Mammary epithelial cell (primary cell): ENCODE data around the gene PPP1R2.

Experiments used
- EZH2 ChIP-seq: IDR thresholded peaks from 2 replicates; pipeline ENCODE4 v1.6.1; 2012; ENCODE audit warnings: low read length, inconsistent platforms, borderline replicate concordance
- TF ChIP-seq, protein P1 (sequence below), 2 donors: IDR thresholded peaks in 1 of 2; conservative IDR thresholded peaks in 1 of 2; 2 replicates each; pipeline ENCODE4 v1.5.1; 2011 to 2012; ENCODE audit warnings: inconsistent platforms in 2 of 2, low read length in 2 of 2, mild to moderate bottlenecking in 2 of 2, control low read depth in 1 of 2, low read depth in 1 of 2; ENCODE audit not compliant: insufficient read depth in 1 of 2; ENCODE audit errors: extremely low read depth in 1 of 2

- TF ChIP-seq, protein P1, sequence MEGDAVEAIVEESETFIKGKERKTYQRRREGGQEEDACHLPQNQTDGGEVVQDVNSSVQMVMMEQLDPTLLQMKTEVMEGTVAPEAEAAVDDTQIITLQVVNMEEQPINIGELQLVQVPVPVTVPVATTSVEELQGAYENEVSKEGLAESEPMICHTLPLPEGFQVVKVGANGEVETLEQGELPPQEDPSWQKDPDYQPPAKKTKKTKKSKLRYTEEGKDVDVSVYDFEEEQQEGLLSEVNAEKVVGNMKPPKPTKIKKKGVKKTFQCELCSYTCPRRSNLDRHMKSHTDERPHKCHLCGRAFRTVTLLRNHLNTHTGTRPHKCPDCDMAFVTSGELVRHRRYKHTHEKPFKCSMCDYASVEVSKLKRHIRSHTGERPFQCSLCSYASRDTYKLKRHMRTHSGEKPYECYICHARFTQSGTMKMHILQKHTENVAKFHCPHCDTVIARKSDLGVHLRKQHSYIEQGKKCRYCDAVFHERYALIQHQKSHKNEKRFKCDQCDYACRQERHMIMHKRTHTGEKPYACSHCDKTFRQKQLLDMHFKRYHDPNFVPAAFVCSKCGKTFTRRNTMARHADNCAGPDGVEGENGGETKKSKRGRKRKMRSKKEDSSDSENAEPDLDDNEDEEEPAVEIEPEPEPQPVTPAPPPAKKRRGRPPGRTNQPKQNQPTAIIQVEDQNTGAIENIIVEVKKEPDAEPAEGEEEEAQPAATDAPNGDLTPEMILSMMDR (conservative IDR thresholded peaks at IDR 0.05 in 1 of 2, IDR thresholded peaks at IDR 0.05 in 1 of 2; ENCODE audit: extremely low read depth in 1 of 2, insufficient read depth in 1 of 2, low read depth in 1 of 2, low read length in 2 of 2): no peak
- TF ChIP-seq EZH2: no peak
Measured at GRCh38 chr3:195524171-195524896, 18.8 kb downstream of the PPP1R2 start.
